Stimulated activated CD8-positive, alpha-beta memory T cell treated with anti-CD3 and anti-CD28 coated beads, Interleukin-2, amount 100 ng/mL, for 1 hour (primary cell): ENCODE measurements around the gene ACVRL1.

Experiments used
- DNase-seq, 2 donors: peaks; one replicate each; pipeline ENCODE4 v3.0.0-alpha.2; 2020; ENCODE audit warnings: low read depth in 2 of 2

Gene ACVRL1

DNA sequence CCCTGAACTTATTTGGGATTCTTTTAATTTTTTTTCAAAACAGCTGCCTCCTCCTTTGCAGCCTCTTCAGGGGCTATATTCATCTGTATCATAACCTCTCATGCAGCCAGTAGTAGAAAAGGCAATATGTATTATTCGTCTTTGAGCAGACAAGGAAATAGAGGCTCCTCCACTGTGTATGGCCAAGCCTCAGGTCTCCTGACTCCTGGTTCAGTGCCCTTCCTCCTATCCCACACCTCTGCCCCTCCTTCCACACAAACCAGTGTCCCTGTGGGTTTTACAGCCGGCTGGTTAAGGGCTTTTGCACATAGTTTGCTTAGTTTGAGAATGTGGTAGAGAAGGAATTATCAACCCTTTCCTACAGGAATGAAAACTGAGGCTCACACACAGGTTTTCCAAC is 8.8 kb upstream of the ACVRL1 start:
- DNase-seq, result no peak

DNA sequence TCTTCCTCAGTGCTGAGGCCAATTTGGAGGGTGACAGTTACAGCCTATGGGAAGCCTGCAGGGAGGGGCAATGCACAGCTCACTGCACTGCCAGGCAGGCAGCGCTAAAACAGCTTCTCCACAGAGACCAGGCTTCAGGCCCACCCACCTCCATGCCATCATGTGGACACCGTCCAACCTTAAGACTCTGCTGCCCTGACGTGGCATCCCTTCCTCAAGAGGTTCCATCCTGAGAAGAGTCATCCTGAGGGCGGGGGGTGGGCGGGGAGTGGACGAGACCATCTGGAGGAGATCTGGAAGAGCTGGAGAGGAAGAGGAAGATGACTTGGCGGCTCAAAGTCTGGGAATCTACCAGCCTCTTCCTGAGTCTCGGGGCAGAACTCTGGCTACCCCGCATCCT is 8.4 kb upstream of the ACVRL1 start:
- no peak for DNase-seq

DNA sequence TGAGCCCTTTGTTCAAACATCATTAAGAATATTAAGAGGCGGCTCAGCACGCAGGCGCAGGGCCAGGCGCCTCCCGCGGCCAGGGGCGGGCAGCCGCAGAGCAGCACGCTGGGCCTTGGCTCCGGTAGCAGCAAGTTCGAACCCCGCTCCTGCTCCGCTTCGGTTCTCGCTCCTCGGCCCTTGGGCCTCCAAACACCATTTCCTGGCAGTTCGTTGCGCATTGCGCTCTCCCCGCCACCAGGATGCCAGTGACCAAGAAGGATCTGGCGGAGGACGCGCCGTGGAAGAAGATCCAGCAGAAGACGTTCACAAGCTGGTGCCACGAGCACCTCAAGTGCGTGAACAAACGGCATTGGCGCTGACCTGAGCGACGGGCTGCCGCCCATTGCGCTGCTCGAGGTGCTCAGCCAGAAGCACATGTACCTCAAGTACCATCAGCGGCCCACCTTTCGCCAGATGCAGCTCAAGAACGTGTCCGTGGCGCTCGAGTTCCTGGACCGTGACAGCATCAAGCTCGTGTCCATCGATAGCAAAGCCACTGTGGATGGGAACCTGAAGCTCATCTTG is 6.9 kb upstream of the ACVRL1 start:
- no peak for DNase-seq

GRCh38 chr12:51901121-51901817 is 6.0 kb upstream of the ACVRL1 start:
- DNase-seq, result no peak

DNA sequence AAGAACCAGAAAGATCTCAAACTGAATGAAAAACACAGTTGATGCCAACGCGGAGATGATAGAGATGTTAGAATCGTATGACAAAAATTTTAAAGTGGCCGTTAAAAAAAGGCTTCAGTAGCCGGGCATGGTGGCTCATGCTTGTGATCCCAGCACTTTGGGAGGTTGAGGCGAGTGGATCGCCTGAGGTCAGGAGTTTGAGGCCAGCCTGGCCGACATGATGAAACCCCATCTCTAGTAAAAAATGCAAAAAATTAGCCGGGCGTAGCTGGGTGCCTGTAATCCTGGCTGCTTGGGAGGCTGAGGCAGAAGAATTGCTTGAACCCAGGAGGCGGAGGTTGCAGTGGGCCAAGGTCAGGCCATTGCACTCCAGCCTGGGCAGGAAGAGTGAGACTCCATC is 5.4 kb upstream of the ACVRL1 start:
- no peak for DNase-seq

GRCh38 chr12:51904951-51905470 is 2.3 kb upstream of the ACVRL1 start:
- DNase-seq, result no peak

DNA sequence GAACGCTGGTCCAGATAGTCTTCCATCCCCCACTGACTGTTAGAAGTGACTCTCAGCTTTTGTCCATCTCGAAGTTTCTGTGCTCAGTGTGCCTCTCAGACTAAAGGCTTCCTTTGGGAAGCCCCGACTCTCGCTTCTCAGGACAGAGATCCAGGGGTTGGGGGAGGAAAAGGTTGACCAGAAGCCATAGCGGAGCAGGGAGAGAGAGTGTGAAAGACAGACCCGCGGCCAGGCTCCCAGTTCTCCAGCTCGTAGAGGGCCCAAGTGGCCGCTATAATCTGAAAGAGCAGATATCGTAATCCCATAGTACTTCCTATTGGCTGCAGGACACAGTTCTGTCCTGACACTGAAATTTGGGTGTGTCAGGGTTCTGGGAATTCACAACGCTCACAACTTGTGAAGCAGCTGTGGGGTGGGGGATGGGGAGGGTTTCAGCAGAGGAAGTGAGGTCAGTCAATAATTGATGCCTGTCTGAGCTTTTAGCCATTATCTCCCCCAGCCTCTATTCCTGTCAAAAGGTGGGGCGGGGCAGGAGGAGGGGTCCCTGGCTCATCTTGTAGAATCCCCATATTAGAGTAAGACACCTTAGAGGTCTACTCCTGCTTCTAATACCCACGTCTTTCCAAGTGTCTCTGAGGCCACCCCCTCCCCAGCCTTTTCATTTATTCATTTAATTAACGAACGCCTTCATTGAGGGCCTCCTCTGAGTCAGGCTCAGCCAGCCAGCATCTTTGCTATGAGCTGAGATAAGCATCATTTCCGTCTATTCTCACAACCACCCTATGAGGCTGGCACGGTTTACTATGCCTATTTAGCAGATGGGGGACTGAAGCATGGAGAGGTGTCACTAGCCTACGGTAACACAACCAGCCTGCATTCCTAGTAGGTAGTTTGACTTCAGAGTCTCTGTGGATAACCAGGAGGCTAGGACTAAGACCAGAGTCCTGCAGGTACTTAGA is 1.6 kb upstream of the ACVRL1 start:
- no peak for DNase-seq

GRCh38 chr12:51906430-51907082 is 748 bp upstream of the ACVRL1 start:
- DNase-seq, result no peak

DNA sequence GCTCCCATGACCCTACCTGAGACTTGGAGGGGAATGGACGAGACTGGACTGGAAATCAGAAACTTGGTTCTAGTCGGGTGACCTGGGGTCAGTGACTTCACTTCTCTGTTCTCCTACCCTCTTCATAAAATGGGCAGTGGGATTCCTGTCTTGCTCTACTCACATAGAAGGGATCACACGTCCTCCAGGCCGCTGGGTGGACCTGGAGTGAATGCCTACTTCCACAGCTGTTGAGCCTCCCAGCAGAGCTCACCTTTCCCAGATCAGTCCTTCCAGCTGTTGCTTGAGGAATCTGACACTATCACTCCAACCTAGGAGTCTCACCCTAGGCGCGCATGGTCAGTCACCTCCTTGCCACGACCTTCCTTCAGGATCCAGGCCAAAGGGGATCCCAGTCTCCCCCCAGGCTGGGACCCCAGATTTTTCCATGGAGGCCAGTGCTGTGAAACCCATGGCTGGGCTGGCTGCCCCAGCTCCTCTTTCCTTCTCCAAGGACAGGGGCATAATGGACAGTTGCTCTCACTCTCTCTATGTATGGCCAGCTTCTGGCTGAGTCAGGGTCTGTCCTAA is 637 bp downstream of the ACVRL1 start:
- no peak for DNase-seq

DNA sequence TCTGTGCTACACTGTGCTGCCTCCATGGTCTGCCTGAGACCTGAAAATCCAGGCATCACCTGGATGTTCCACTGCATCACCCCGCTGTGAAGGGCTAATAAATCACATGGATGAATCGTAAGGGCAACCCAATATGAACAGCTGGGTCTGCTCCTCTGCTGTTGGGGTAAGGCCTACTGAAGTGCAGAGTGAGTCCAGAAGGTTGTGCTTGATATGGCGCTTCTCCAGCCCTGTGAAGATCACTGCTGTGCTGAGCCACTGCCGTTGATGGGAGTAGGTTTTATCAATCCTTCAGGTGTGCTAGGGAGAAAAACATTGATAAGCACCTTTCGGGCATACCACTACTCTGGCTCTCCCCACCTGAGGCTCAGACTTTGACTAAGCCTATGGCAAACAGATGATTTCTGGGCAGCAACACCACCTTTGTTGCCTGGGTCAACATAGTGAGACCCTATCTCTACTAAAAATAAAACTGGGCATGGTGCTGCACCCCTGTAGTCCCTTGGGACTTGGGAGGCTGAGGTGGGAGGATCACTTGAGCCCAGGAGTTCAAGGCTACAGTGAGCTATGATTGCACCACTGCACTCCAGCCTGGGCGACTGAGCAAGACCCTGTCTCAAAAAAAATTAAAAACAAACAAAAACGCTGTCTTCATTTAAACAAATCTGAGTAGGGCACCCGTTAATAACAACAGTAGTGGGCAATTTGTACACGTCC is 1.7 kb downstream of the ACVRL1 start:
- no peak for DNase-seq

DNA sequence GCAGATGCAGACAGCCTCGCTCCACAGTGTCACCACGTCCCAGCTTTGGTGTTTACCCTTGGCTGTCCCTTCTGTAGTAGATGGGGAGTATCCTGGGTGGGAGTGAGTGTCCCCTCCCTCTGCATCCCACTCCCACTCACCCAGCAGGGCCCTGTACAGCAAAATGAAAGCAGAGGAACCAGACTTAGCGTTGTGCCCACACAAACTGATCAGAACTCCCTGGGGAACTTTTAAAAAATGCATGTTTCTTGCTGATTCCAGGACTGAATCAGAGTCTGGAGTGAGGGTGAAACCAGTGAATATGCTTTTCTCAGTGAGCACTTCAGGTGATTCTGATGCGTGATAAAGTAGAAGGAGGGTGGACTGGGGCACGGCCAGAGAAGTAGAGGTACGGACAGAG is 2.9 kb downstream of the ACVRL1 start:
- DNase-seq, result no peak

- DNase-seq, result no peak
Measured at GRCh38 chr12:51910691-51911090, 3.4 kb downstream of the ACVRL1 start.

GRCh38 chr12:51911307-51911706 is 4.0 kb downstream of the ACVRL1 start:
- no peak for DNase-seq

DNA sequence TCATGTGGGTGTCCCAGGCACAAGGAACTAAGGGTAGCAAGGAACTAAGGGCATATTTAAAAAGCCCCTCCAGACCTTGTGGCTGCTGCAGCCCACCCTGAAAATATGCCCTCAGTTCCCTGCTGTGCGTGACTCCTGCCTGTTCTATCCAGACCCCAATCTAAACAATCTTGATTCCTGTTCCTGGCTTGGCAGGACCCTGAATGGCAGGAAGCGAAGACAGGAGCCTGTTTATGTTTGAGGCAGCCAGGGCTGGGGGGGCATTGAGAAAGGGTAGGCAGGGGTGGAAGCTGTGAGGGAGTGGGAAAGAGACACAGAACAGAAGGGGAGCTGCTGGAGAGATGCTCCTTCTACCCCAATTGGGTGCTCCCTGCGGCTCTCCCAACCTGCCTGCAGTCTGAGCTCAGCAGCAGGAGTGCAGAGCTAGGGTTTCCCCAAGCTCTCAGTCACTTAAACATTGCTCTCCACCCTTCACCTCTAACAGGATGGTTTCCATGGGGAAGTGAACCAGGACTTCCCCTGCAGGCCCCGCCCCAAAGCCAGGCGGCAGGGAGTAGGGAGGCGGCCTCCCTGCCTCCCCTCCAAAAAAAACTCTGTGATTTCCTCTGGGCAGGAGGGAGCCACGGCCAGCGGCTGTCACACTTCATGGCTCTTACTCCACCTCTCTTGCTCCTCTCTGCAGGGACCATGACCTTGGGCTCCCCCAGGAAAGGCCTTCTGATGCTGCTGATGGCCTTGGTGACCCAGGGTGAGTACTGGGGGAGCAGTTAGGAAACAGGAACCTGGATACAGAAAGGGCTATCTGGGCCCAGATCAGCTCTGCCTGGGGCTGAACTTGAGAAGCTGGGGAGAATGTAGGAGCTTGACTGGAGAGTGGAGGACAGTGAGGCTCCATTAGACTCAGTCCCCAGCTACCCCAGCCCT is 4.7 kb downstream of the ACVRL1 start:
- DNase-seq, result no peak

DNA sequence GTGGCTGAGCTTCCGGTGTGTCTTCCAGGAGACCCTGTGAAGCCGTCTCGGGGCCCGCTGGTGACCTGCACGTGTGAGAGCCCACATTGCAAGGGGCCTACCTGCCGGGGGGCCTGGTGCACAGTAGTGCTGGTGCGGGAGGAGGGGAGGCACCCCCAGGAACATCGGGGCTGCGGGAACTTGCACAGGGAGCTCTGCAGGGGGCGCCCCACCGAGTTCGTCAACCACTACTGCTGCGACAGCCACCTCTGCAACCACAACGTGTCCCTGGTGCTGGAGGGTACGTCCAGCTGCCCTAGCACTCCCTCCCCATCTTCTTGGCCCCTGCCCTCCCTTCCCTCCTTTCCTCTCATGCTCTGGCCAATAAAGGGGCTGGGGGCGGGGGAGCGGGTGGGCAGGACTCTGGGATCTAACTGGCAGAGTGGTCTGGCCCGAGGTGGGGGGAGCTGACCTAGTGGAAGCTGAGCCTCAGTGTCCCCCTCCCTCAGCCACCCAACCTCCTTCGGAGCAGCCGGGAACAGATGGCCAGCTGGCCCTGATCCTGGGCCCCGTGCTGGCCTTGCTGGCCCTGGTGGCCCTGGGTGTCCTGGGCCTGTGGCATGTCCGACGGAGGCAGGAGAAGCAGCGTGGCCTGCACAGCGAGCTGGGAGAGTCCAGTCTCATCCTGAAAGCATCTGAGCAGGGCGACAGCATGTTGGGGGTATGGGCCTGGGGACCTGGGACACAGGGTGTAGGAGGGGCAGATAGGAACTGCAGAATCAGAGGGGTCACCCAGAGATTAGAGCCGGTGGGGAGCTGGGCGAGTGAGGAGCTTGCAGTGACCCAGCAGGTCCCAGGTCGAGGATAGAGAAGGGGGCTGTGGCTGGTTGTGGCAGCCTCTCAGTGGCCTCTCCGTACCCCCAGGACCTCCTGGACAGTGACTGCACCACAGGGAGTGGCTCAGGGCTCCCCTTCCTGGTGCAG is 6.0 kb downstream of the ACVRL1 start:
- no peak for DNase-seq

- DNase-seq, result no peak
Measured at GRCh38 chr12:51914034-51914923, 7.0 kb downstream of the ACVRL1 start.

DNA sequence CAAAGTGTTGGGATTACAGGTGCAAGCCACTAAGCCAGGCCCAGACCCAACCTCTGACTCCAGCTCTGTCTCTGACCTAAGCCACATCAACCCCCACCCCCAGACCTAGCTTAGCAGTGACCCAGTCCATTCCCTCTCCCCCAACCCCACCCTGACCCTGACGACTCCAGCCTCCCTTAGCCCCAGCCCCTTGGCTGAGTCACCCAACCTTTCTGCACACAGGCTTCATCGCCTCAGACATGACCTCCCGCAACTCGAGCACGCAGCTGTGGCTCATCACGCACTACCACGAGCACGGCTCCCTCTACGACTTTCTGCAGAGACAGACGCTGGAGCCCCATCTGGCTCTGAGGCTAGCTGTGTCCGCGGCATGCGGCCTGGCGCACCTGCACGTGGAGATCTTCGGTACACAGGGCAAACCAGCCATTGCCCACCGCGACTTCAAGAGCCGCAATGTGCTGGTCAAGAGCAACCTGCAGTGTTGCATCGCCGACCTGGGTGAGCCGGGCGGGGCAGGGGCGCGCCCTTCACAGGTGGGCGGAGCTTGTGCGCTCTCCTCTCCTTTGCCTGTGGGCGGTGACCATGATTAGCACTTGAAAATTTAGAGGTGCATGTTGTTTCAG is 7.8 kb downstream of the ACVRL1 start:
- DNase-seq, result no peak
